CD14-positive monocyte (primary cell): ENCODE measurements around the gene LUC7L2. TPM values are rescaled to one million over a fixed set of nuclear protein-coding genes. Genes with fewer than 3 reads are reported as not detected.

Source experiments
- DNase-seq, 3 donors: peaks; one replicate each; pipeline ENCODE4 v3.0.0-alpha.2; 2011 to 2022
- H2AFZ ChIP-seq: 2 replicates; pipeline ENCODE4 v1.6.0; 2012; ENCODE audit warnings: mild to moderate bottlenecking, low read depth, low read length, inconsistent platforms; ENCODE audit not compliant: insufficient read depth, poor library complexity, severe bottlenecking
- H3K27ac ChIP-seq, 2 donors: 1 replicate in 1 of 2; 2 replicates in 1 of 2; pipeline ENCODE4 v1.5.1; 2012 to 2013; ENCODE audit warnings: low read length in 2 of 2, control low read depth in 1 of 2, inconsistent platforms in 1 of 2, low read depth in 1 of 2, mild to moderate bottlenecking in 1 of 2
- H3K27me3 ChIP-seq, 2 donors: one replicate each; pipeline versions ENCODE4 v1.6.0 to v1.6.1; 2011 to 2013; ENCODE audit warnings: low read length in 2 of 2; ENCODE audit not compliant: control insufficient read depth in 2 of 2, insufficient read depth in 2 of 2
- H3K36me3 ChIP-seq, 2 donors: replicated peaks in 1 of 2; 1 replicate in 1 of 2; 2 replicates in 1 of 2; pipeline versions ENCODE4 v1.5.1 to v1.6.1; 2012 to 2013; ENCODE audit warnings: low read length in 2 of 2, control low read depth in 1 of 2, inconsistent platforms in 1 of 2, mild to moderate bottlenecking in 1 of 2; ENCODE audit not compliant: insufficient read depth in 2 of 2, control insufficient read depth in 1 of 2
- H3K4me1 ChIP-seq, 2 donors: 1 replicate in 1 of 2; 2 replicates in 1 of 2; pipeline versions ENCODE4 v1.5.1 to v1.6.1; 2012 to 2013; ENCODE audit warnings: low read length in 2 of 2, control low read depth in 1 of 2, inconsistent platforms in 1 of 2, mild to moderate bottlenecking in 1 of 2, moderate library complexity in 1 of 2; ENCODE audit not compliant: insufficient read depth in 2 of 2, control insufficient read depth in 1 of 2
- H3K4me2 ChIP-seq: replicated peaks from 2 replicates; pipeline ENCODE3; 2012; ENCODE audit warnings: low read length, moderate library complexity, mild to moderate bottlenecking; ENCODE audit not compliant: poor library complexity, severe bottlenecking; ENCODE audit errors: extremely low read depth
- H3K4me3 ChIP-seq, 3 experiments: fragments of 200-600 bp in 1 of 3; sonication (generic) in 1 of 3; replicated peaks in 1 of 3; 1 replicate in 2 of 3; 2 replicates in 1 of 3; pipeline ENCODE4 v1.5.1; 2011 to 2013; ENCODE audit warnings: low read length in 3 of 3, mild to moderate bottlenecking in 3 of 3, control low read depth in 2 of 3, low read depth in 2 of 3, inconsistent platforms in 1 of 3, moderate library complexity in 1 of 3
- H3K79me2 ChIP-seq: 2 replicates; pipeline ENCODE4 v1.6.0; 2012; ENCODE audit warnings: mild to moderate bottlenecking, control low read depth, inconsistent platforms, low read length, moderate library complexity; ENCODE audit not compliant: insufficient read depth
- H3K9ac ChIP-seq: 2 replicates; pipeline ENCODE4 v1.6.0; 2017; ENCODE audit warnings: low read length, mild to moderate bottlenecking; ENCODE audit not compliant: insufficient read depth, poor library complexity, severe bottlenecking
- H3K9me3 ChIP-seq, 2 donors: replicated peaks in 1 of 2; 1 replicate in 1 of 2; 2 replicates in 1 of 2; pipeline versions ENCODE4 v1.5.1 to v1.6.1; 2012 to 2013; ENCODE audit warnings: low read length in 2 of 2, control low read depth in 1 of 2; ENCODE audit not compliant: control insufficient read depth in 1 of 2, insufficient read depth in 1 of 2
- H4K20me1 ChIP-seq: 2 replicates; pipeline ENCODE4 v1.6.0; 2012; ENCODE audit warnings: mild to moderate bottlenecking, low read length, control low read depth, moderate library complexity; ENCODE audit not compliant: insufficient read depth
- H3K27ac Mint-ChIP-seq, 7 donors: one replicate each; pipeline ENCODE4 v1.8.0; 2020; ENCODE audit warnings: mild to moderate bottlenecking in 7 of 7, mixed read lengths in 7 of 7, moderate library complexity in 6 of 7, inconsistent platforms in 2 of 7
- H3K27me3 Mint-ChIP-seq, 3 donors: one replicate each; pipeline ENCODE4 v1.8.0; 2021 to 2022; ENCODE audit warnings: low read depth in 3 of 3, mild to moderate bottlenecking in 3 of 3, mixed read lengths in 3 of 3, moderate library complexity in 3 of 3, inconsistent platforms in 1 of 3
- H3K36me3 Mint-ChIP-seq, 2 donors: one replicate each; pipeline ENCODE4 v1.8.0; 2020; ENCODE audit warnings: mixed read lengths in 2 of 2, inconsistent platforms in 1 of 2, mild to moderate bottlenecking in 1 of 2
- H3K4me1 Mint-ChIP-seq: one replicate; pipeline ENCODE4 v1.8.0; 2020; ENCODE audit warnings: mild to moderate bottlenecking, mixed read lengths
- H3K4me3 Mint-ChIP-seq, 2 donors: one replicate each; pipeline ENCODE4 v1.8.0; 2020; ENCODE audit warnings: mild to moderate bottlenecking in 2 of 2, mixed read lengths in 2 of 2, moderate library complexity in 1 of 2
- H3K9me3 Mint-ChIP-seq, 7 donors: one replicate each; pipeline ENCODE4 v1.8.0; 2020 to 2022; ENCODE audit warnings: mixed read lengths in 7 of 7, mild to moderate bottlenecking in 6 of 7, moderate library complexity in 6 of 7, inconsistent platforms in 2 of 7
- WGBS: methylation state at CpG from one replicate; pipeline ENCODE4 v1.1.5; 2013; ENCODE audit warnings: missing lambda C conversion rate; ENCODE audit not compliant: insufficient coverage; 5-methylcytosine and 5-hydroxymethylcytosine counted together
- intact Hi-C, 2 donors: fragments of 100-400 bp; cut with micrococcal nuclease; formaldehyde crosslinking; loops; one replicate each; pipeline versions ENCODE4 v1.15.0 to v1.15.1; 2023
- polyA plus RNA-seq, 3 donors: library from polyadenylated mRNA; depleted of rRNA in 1 of 3; unstranded in 2 of 3; stranded (reverse) in 1 of 3; fragments of 300-500 nt in 2 of 3; fragments of >200 nt in 1 of 3; fragmentation: Illumina TruSeq in 2 of 3; gene quantifications; 1 replicate in 2 of 3; 2 replicates in 1 of 3; pipeline ENCODE4 v1.2.3, GENCODE V29; 2012 to 2021
- TF ChIP-seq, protein P1 (sequence below): fragments of 200-600 bp; IDR thresholded peaks from one replicate; pipeline ENCODE4 v1.8.0; 2022; ENCODE audit warnings: antibody characterized with exemption, mild to moderate bottlenecking

Gene LUC7L2
- polyA plus RNA-seq, 3 donors = 24.7 to 54.5 (median 26.8) TPM

DNA sequence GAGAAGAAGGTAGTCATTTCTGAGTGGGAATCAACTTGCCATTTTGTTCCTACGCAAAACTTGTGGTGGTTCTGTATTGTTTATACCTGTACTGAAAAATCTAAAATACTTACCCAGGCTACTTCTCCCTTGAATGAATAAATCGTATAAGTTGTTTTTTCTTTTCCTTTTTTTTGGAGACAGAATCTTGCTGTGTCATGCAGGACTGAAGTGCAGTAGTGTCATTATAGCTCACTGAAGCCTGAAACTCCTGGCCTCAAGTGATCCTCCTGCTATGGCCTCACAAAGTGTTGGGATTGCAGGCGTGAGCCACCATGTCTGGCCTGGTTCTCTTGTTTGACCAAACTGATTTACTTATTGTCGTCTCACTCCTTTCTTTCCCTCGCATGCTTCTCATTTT, 27.9 kb downstream of the LUC7L2 start:
- peaks cover 61% of the 10 kb centered on the region for H4K20me1 ChIP-seq
- intact Hi-C loops = no loop called here
- H3K4me3 Mint-ChIP-seq = no peak overlapping the region

DNA sequence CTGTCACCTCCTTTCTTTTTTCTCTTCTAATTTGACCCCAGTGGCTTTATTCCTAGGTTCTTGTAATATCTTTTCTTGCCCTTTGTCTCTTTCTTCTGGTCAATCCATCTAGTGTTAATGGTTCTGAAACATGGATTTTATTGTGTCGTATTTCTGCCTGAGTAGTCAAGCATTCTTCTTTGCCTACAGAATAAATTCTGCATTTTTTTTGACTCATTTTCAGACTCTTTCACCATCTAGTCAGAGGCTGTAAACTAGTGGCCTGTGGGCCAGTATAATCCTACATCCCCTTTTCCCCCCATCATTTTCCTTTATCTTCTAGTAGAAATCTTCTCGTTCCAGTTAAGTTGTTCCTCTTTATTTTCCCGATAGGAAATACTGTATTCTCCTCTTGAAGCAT, 29.4 kb downstream of the LUC7L2 start:
- Histone ChIP-seq H3K9ac (no peak overlapping the region), H3K4me1 (no peaks in the 10 kb centered on the region), H3K79me2 (peaks cover 95% of the 10 kb centered on the region), H3K4me3 (no peak overlapping the region), H3K36me3 (peaks cover 44 to 89% of the 10 kb centered on the region in 2 donors), H3K4me2 (no peak overlapping the region), H3K27ac (no peak overlapping the region), H4K20me1 (peaks cover 66% of the 10 kb centered on the region), H3K27me3 (no peaks in the 10 kb centered on the region), H3K9me3 (no peaks in the 10 kb centered on the region), H2AFZ (no peak overlapping the region)
- no peak overlapping the region for H3K27ac Mint-ChIP-seq
- no CpG with 5 or more reads among the region's 3 CpGs for WGBS
- no peak for DNase-seq
- no peak overlapping the region for H3K4me3 Mint-ChIP-seq
- intact Hi-C loops = no loop called here
- no peaks in the 10 kb centered on the region for H3K9me3 Mint-ChIP-seq
- peaks cover 50 to 76% of the 10 kb centered on the region in 2 donors for H3K36me3 Mint-ChIP-seq
- TF ChIP-seq, protein P1, sequence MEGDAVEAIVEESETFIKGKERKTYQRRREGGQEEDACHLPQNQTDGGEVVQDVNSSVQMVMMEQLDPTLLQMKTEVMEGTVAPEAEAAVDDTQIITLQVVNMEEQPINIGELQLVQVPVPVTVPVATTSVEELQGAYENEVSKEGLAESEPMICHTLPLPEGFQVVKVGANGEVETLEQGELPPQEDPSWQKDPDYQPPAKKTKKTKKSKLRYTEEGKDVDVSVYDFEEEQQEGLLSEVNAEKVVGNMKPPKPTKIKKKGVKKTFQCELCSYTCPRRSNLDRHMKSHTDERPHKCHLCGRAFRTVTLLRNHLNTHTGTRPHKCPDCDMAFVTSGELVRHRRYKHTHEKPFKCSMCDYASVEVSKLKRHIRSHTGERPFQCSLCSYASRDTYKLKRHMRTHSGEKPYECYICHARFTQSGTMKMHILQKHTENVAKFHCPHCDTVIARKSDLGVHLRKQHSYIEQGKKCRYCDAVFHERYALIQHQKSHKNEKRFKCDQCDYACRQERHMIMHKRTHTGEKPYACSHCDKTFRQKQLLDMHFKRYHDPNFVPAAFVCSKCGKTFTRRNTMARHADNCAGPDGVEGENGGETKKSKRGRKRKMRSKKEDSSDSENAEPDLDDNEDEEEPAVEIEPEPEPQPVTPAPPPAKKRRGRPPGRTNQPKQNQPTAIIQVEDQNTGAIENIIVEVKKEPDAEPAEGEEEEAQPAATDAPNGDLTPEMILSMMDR = no peak
- H3K27me3 Mint-ChIP-seq = no peaks in the 10 kb centered on the region
- H3K4me1 Mint-ChIP-seq = peaks cover 2% of the 10 kb centered on the region

More for the DNA sequence above, 27.9 kb downstream of the LUC7L2 start:
- Histone ChIP-seq H3K27me3 (no peaks in the 10 kb centered on the region), H2AFZ (no peak overlapping the region), H3K36me3 (peaks cover 36 to 85% of the 10 kb centered on the region in 2 donors), H3K79me2 (peaks cover 87% of the 10 kb centered on the region), H3K4me2 (no peak overlapping the region), H3K4me1 (no peaks in the 10 kb centered on the region), H3K9me3 (no peaks in the 10 kb centered on the region), H3K4me3 (no peak overlapping the region), H3K9ac (no peak overlapping the region), H3K27ac (no peak overlapping the region)
- 96% methylated on average over 3 of the region's 5 CpGs for WGBS
- H3K27me3 Mint-ChIP-seq = no peaks in the 10 kb centered on the region
- H3K27ac Mint-ChIP-seq = peak overlapping the region in 1 of 7 donors; percentile 77
- TF ChIP-seq, protein P1 = no peak
- H3K9me3 Mint-ChIP-seq = no peaks in the 10 kb centered on the region
- H3K36me3 Mint-ChIP-seq = peaks cover 44 to 80% of the 10 kb centered on the region in 2 donors
- no peak for DNase-seq
- H3K4me1 Mint-ChIP-seq = no peaks in the 10 kb centered on the region
